ENCODE data around the gene EIF4ENIF1. TPM values are rescaled to one million over a fixed set of nuclear protein-coding genes. Genes with fewer than 3 reads are reported as not detected.
A peak's percentile ranks its signal among the peaks of the same experiment; 100 is the strongest.

Gene EIF4ENIF1
- total and polyA plus RNA-seq, 9 of the 15 experiments (the other 6 are each of a cell fraction or from before 2014, with no cell fraction given), result 2.5 to 24.9 (median 15.8) TPM

GRCh38 chr22:31488988-31489617 lies 539 bp downstream of the EIF4ENIF1 start (continued):
- TF ChIP-seq, protein P1, sequence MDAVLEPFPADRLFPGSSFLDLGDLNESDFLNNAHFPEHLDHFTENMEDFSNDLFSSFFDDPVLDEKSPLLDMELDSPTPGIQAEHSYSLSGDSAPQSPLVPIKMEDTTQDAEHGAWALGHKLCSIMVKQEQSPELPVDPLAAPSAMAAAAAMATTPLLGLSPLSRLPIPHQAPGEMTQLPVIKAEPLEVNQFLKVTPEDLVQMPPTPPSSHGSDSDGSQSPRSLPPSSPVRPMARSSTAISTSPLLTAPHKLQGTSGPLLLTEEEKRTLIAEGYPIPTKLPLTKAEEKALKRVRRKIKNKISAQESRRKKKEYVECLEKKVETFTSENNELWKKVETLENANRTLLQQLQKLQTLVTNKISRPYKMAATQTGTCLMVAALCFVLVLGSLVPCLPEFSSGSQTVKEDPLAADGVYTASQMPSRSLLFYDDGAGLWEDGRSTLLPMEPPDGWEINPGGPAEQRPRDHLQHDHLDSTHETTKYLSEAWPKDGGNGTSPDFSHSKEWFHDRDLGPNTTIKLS (IDR thresholded peaks at IDR 0.05; ENCODE audit: borderline replicate concordance, low read depth), result no peak
- no peak for TF ChIP-seq NFE2 (IDR thresholded peaks at IDR 0.05; ENCODE audit: low read depth)
- no peak for TF ChIP-seq ZNF717 (CRISPR knock-in tag; IDR thresholded peaks at IDR 0.05)
- 0 out of 4 replicates have a peak, but pooled peaks of 1 of the 2 experiments have one; percentile 12 for TF ChIP-seq SIN3A (IDR thresholded peaks at IDR 0.05; ENCODE audit: borderline replicate concordance in 2 of 2, control insufficient read depth in 1 of 2, low read depth in 2 of 2, low read length in 2 of 2)
- TF ChIP-seq ZNF584 (CRISPR knock-in tag; IDR thresholded peaks at IDR 0.05; ENCODE audit: low read depth), result 0 out of 2 replicates have a peak, but pooled peaks have one; percentile 7
- no peak for TF ChIP-seq ZNF445 (CRISPR knock-in tag; IDR thresholded peaks at IDR 0.05; ENCODE audit: low read depth)
- TF ChIP-seq ZFX (CRISPR knock-in tag; IDR thresholded peaks at IDR 0.05), result peak; percentile 46
- TF ChIP-seq SNRNP70 (optimal IDR thresholded peaks at IDR 0.05; ENCODE audit: low read depth, low read length), result no peak
- TF ChIP-seq CAMTA2 (CRISPR knock-in tag; conservative IDR thresholded peaks at IDR 0.05), result no peak
- no peak for TF ChIP-seq JUN (IDR thresholded peaks at IDR 0.05; ENCODE audit: borderline replicate concordance, low read depth, low read length)
- no peak for TF ChIP-seq JUN (CRISPR knock-in tag; IDR thresholded peaks at IDR 0.05; ENCODE audit: borderline replicate concordance)
- TF ChIP-seq ZNF436 (CRISPR knock-in tag; IDR thresholded peaks at IDR 0.05), result no peak
- TF ChIP-seq ZBTB2 (IDR thresholded peaks at IDR 0.05), result no peak
- TF ChIP-seq ZNF699 (CRISPR knock-in tag; IDR thresholded peaks at IDR 0.05; ENCODE audit: insufficient replicate concordance), result no peak
- TF ChIP-seq, protein P2, sequence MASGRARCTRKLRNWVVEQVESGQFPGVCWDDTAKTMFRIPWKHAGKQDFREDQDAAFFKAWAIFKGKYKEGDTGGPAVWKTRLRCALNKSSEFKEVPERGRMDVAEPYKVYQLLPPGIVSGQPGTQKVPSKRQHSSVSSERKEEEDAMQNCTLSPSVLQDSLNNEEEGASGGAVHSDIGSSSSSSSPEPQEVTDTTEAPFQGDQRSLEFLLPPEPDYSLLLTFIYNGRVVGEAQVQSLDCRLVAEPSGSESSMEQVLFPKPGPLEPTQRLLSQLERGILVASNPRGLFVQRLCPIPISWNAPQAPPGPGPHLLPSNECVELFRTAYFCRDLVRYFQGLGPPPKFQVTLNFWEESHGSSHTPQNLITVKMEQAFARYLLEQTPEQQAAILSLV (tag; IDR thresholded peaks at IDR 0.05), result no peak
- no peak for TF ChIP-seq GMEB1 (CRISPR knock-in tag; IDR thresholded peaks at IDR 0.05)
- TF ChIP-seq, protein P3, sequence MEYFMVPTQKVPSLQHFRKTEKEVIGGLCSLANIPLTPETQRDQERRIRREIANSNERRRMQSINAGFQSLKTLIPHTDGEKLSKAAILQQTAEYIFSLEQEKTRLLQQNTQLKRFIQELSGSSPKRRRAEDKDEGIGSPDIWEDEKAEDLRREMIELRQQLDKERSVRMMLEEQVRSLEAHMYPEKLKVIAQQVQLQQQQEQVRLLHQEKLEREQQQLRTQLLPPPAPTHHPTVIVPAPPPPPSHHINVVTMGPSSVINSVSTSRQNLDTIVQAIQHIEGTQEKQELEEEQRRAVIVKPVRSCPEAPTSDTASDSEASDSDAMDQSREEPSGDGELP (CRISPR knock-in tag; IDR thresholded peaks at IDR 0.05; ENCODE audit: borderline replicate concordance), result peak; percentile 56; the same call in 1 of the 2 replicates
- TF ChIP-seq TAF15 (IDR thresholded peaks at IDR 0.05; ENCODE audit: low read depth, low read length), result no peak
- no peak for TF ChIP-seq HMG20B (CRISPR knock-in tag; IDR thresholded peaks at IDR 0.05)
- TF ChIP-seq CHD2 (IDR thresholded peaks at IDR 0.05; ENCODE audit: low read depth, low read length), result no peak
- TF ChIP-seq SETDB1 (IDR thresholded peaks at IDR 0.05; ENCODE audit: low read length), result no peak
- no peak for TF ChIP-seq ZNF24 (IDR thresholded peaks at IDR 0.05)
